ENCODE measurements around the gene TEX44. TPM values are rescaled to one million over a fixed set of nuclear protein-coding genes. Genes with fewer than 3 reads are reported as not detected.
"Not testable (repeated sequence)": the region's sequence is repeated elsewhere in the genome, so short reads cannot be mapped to it uniquely, and the experiment has no call there.

The TEX44 gene
- polyA plus RNA-seq, 1 donor: not detected

DNA sequence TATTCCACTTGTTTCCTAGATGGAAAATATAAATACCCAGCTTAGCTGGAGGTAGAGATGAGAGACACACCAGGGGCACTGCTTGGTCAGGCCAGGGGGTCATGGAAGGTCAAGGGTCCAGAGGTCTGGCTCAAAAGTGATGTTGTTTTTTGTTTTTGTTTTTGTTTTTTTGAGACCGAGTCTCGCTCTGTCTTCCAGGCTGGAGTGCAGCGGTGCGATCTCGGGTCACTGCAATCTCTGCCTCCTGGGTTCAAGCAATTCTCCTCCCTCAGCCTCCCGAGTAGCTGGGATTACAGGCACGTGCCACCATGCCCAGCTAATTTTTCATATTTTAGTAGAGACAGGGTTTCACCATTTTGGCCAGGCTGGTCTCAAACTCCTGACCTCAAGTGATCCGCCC is 36.2 kb upstream of the TEX44 start:
- DNase-seq; H3K4me3 ChIP-seq (ENCODE audit: low read length); H3K27ac ChIP-seq (ENCODE audit: low read length); H3K27me3 ChIP-seq (ENCODE audit: control insufficient read depth, insufficient read depth, low read length); H3K9me3 ChIP-seq (ENCODE audit: control insufficient read depth, low read depth, low read length); H3K4me1 ChIP-seq (ENCODE audit: control insufficient read depth, insufficient read depth, low read length); H3K36me3 ChIP-seq (ENCODE audit: control insufficient read depth, insufficient read depth, low read length): not testable (repeated sequence)
- no CpG with 5 or more reads among the region's 8 CpGs for WGBS (ENCODE audit: insufficient coverage, low lambda C conversion rate)

- no CpG with 5 or more reads among the region's 7 CpGs for WGBS (ENCODE audit: insufficient coverage, low lambda C conversion rate)
- peaks cover 10% of the 10 kb centered on the region for H3K9me3 ChIP-seq (ENCODE audit: control insufficient read depth, low read depth, low read length)
- H3K27me3 ChIP-seq (ENCODE audit: control insufficient read depth, insufficient read depth, low read length): no peaks in the 10 kb centered on the region
- no peaks in the 10 kb centered on the region for H3K36me3 ChIP-seq (ENCODE audit: control insufficient read depth, insufficient read depth, low read length)
- no peak for DNase-seq
- H3K27ac ChIP-seq (ENCODE audit: low read length): no peak overlapping the region
- no peak overlapping the region for H3K4me3 ChIP-seq (ENCODE audit: low read length)
- H3K4me1 ChIP-seq (ENCODE audit: control insufficient read depth, insufficient read depth, low read length): no peaks in the 10 kb centered on the region
These were observed 35.7 kb upstream of the TEX44 start for GRCh38 chr2:231556981-231557380.

- H3K27ac ChIP-seq (ENCODE audit: low read length): peak overlapping the region; percentile 19
- DNase-seq: peak; percentile 73 to 78
These were observed 35.0 kb upstream of the TEX44 start for GRCh38 chr2:231557571-231558217.

DNA sequence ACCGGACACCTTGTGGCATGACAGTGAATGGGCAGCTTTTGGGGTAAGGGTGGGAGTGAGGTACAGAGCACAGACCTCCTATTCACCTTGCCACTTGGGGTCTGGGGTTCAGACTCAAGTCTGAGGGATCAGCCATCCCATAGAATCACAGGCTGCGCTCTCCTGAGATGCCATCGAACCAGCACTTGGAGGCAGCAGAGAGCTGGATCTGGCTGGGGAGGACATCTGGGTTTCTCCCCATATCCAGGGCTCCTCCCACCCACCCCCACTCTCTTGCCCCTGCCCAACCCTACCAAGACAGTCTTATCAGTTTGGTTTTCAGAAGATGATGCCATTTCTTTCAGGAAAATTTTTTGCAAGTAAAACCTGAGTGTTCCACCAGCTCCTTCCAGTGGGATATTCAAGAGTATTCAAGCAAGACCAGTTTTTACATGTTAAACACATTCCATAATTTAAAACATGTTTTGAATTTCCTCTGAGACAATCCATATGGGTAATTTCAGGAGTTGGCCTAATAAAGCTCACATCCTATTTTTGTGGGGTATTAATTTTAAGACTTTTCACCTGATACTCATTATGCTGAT is 29.2 kb upstream of the TEX44 start:
- Histone ChIP-seq H3K36me3 (ENCODE audit: control insufficient read depth, insufficient read depth, low read length) (no peaks in the 10 kb centered on the region), H3K4me1 (ENCODE audit: control insufficient read depth, insufficient read depth, low read length) (no peaks in the 10 kb centered on the region), H3K27ac (ENCODE audit: low read length) (no peak overlapping the region), H3K27me3 (ENCODE audit: control insufficient read depth, insufficient read depth, low read length) (no peaks in the 10 kb centered on the region), H3K4me3 (ENCODE audit: low read length) (no peak overlapping the region), H3K9me3 (ENCODE audit: control insufficient read depth, low read depth, low read length) (no peaks in the 10 kb centered on the region)
- peak; percentile 29 to 42 for DNase-seq
- WGBS (ENCODE audit: insufficient coverage, low lambda C conversion rate): no CpG with 5 or more reads among the region's 3 CpGs

More at GRCh38 chr2:231557571-231558217, 35.0 kb upstream of the TEX44 start:
- no peaks in the 10 kb centered on the region for H3K36me3 ChIP-seq (ENCODE audit: control insufficient read depth, insufficient read depth, low read length)
- H3K9me3 ChIP-seq (ENCODE audit: control insufficient read depth, low read depth, low read length): peaks cover 5% of the 10 kb centered on the region
- H3K27me3 ChIP-seq (ENCODE audit: control insufficient read depth, insufficient read depth, low read length): no peaks in the 10 kb centered on the region
- no peak overlapping the region for H3K4me3 ChIP-seq (ENCODE audit: low read length)
- no CpG with 5 or more reads among the region's 11 CpGs for WGBS (ENCODE audit: insufficient coverage, low lambda C conversion rate)
- no peaks in the 10 kb centered on the region for H3K4me1 ChIP-seq (ENCODE audit: control insufficient read depth, insufficient read depth, low read length)

- no CpG with 5 or more reads among the region's 4 CpGs for WGBS (ENCODE audit: insufficient coverage, low lambda C conversion rate)
- Histone ChIP-seq H3K4me3 (ENCODE audit: low read length) (no peak overlapping the region), H3K27me3 (ENCODE audit: control insufficient read depth, insufficient read depth, low read length) (no peaks in the 10 kb centered on the region), H3K27ac (ENCODE audit: low read length) (no peak overlapping the region), H3K4me1 (ENCODE audit: control insufficient read depth, insufficient read depth, low read length) (no peaks in the 10 kb centered on the region), H3K9me3 (ENCODE audit: control insufficient read depth, low read depth, low read length) (no peaks in the 10 kb centered on the region), H3K36me3 (ENCODE audit: control insufficient read depth, insufficient read depth, low read length) (no peaks in the 10 kb centered on the region)
- DNase-seq: no peak
These were observed 26.6 kb upstream of the TEX44 start for GRCh38 chr2:231565887-231566594.

DNA sequence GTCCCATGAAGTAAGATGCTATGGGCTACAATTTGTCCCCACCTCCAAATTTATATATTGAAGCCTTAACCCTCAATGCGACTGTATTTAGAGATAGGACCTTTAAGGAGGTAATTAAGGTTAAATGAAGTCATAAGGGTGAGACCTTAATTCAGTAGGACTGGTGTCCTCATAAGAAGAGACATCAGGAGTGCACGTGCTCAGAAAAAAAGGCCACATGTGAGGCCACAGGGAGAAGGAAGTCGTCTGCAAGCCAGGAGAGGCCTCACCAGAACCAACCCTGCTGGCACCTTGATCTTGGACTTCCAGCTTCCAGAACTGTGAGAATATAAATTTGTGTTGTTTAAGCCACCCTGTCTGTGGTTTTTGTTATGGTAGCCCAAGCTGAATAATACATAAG is 25.5 kb upstream of the TEX44 start:
- 100% methylated on average over 1 of the region's 3 CpGs for WGBS (ENCODE audit: insufficient coverage, low lambda C conversion rate)
- H3K4me3 ChIP-seq (ENCODE audit: low read length): no peak overlapping the region
- no peak for DNase-seq

DNA sequence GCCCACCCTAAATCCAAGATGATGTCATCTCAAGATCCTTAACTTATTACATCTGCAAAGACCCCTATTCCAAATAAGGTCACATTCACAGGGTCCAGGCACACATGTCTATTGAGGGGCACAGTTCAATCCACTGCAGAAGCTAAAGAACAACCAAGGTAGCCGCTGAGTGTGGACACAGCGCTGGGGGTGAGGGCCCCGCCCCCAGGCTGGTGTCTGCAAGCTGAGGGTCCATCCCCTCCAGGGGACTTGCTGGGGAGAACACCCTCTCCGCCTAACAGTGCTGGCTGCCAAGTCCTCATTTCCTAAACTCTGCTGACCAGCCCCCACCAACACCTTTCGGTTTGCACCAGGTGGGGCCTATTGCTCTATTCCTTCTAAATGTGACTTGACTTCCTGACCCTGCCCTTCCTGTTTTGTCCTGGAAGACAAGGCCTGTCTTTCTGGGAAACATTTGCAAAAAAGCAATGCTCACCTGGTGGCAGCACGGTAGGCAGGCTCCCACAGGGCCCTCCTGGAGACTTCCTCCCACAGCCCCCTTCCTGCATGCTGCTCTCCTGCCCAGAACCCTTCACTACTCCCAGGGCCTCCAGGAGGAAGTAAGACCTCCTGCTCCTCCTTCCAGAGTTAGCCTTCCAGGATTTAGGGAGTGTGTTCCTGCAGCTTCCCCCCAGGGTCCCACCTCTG is 24.4 kb upstream of the TEX44 start:
- Histone ChIP-seq H3K9me3 (ENCODE audit: control insufficient read depth, low read depth, low read length) (no peaks in the 10 kb centered on the region), H3K4me3 (ENCODE audit: low read length) (no peak overlapping the region), H3K4me1 (ENCODE audit: control insufficient read depth, insufficient read depth, low read length) (no peaks in the 10 kb centered on the region), H3K27me3 (ENCODE audit: control insufficient read depth, insufficient read depth, low read length) (no peaks in the 10 kb centered on the region), H3K36me3 (ENCODE audit: control insufficient read depth, insufficient read depth, low read length) (no peaks in the 10 kb centered on the region), H3K27ac (ENCODE audit: low read length) (no peak overlapping the region)
- no CpG with 5 or more reads among the region's 6 CpGs for WGBS (ENCODE audit: insufficient coverage, low lambda C conversion rate)
- DNase-seq: no peak

More for the DNA sequence above, 25.5 kb upstream of the TEX44 start:
- Histone ChIP-seq H3K27me3 (ENCODE audit: control insufficient read depth, insufficient read depth, low read length) (no peaks in the 10 kb centered on the region), H3K9me3 (ENCODE audit: control insufficient read depth, low read depth, low read length) (no peaks in the 10 kb centered on the region), H3K36me3 (ENCODE audit: control insufficient read depth, insufficient read depth, low read length) (no peaks in the 10 kb centered on the region), H3K27ac (ENCODE audit: low read length) (no peak overlapping the region), H3K4me1 (ENCODE audit: control insufficient read depth, insufficient read depth, low read length) (no peaks in the 10 kb centered on the region)

GRCh38 chr2:231568785-231569435 is 23.8 kb upstream of the TEX44 start:
- no CpG with 5 or more reads among the region's 7 CpGs for WGBS (ENCODE audit: insufficient coverage, low lambda C conversion rate)
- H3K9me3 ChIP-seq (ENCODE audit: control insufficient read depth, low read depth, low read length): no peaks in the 10 kb centered on the region
- H3K4me1 ChIP-seq (ENCODE audit: control insufficient read depth, insufficient read depth, low read length): no peaks in the 10 kb centered on the region

DNA sequence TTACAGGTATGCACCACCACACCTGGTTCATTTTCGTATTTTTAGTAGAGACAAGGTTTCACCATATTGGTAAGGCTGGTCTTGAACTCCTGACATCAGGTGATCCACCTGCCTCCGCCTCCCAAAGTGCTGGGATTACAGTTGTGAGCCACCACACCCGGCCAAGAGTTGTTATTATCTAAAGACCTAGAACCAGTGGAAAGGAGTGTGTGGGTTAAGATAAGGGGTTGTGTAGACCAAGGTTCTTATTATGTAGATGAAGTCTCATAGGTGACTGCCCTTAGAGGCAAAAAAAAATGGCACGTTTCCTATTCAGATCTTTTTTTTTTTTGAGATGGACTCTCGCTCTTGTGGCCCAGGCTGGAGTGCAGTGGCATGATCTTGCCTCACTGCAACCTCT is 21.7 kb upstream of the TEX44 start:
- H3K27me3 ChIP-seq (ENCODE audit: control insufficient read depth, insufficient read depth, low read length); H3K27ac ChIP-seq (ENCODE audit: low read length); H3K9me3 ChIP-seq (ENCODE audit: control insufficient read depth, low read depth, low read length); H3K36me3 ChIP-seq (ENCODE audit: control insufficient read depth, insufficient read depth, low read length); DNase-seq; H3K4me3 ChIP-seq (ENCODE audit: low read length); H3K4me1 ChIP-seq (ENCODE audit: control insufficient read depth, insufficient read depth, low read length): not testable (repeated sequence)
- WGBS (ENCODE audit: insufficient coverage, low lambda C conversion rate): 90% methylated on average over 2 of the region's 5 CpGs

More at GRCh38 chr2:231568785-231569435, 23.8 kb upstream of the TEX44 start:
- H3K27ac ChIP-seq (ENCODE audit: low read length): no peak overlapping the region
- H3K27me3 ChIP-seq (ENCODE audit: control insufficient read depth, insufficient read depth, low read length): no peaks in the 10 kb centered on the region
- H3K4me3 ChIP-seq (ENCODE audit: low read length): no peak overlapping the region
- DNase-seq: no peak
- no peaks in the 10 kb centered on the region for H3K36me3 ChIP-seq (ENCODE audit: control insufficient read depth, insufficient read depth, low read length)

- no CpG with 5 or more reads among the region's 4 CpGs for WGBS (ENCODE audit: insufficient coverage, low lambda C conversion rate)
- no peaks in the 10 kb centered on the region for H3K27me3 ChIP-seq (ENCODE audit: control insufficient read depth, insufficient read depth, low read length)
- no peak overlapping the region for H3K4me3 ChIP-seq (ENCODE audit: low read length)
- H3K27ac ChIP-seq (ENCODE audit: low read length): no peak overlapping the region
- H3K4me1 ChIP-seq (ENCODE audit: control insufficient read depth, insufficient read depth, low read length): no peaks in the 10 kb centered on the region
- H3K36me3 ChIP-seq (ENCODE audit: control insufficient read depth, insufficient read depth, low read length): no peaks in the 10 kb centered on the region
- H3K9me3 ChIP-seq (ENCODE audit: control insufficient read depth, low read depth, low read length): no peaks in the 10 kb centered on the region
- no peak for DNase-seq
These were observed 20.9 kb upstream of the TEX44 start for GRCh38 chr2:231571661-231572191.

All from large intestine (tissue), 3 donors.